ENCODE data around the gene ST6GALNAC3.
"Not testable (repeated sequence)": the region's sequence is repeated elsewhere in the genome, so short reads cannot be mapped to it uniquely, and the experiment has no call there.

ST6GALNAC3 gene

GRCh38 chr1:76109404-76109803 is 34.9 kb downstream of the ST6GALNAC3 start:
- DNase-seq: no peak

- no peak for DNase-seq
Measured at GRCh38 chr1:76109901-76110560, 35.5 kb downstream of the ST6GALNAC3 start.

GRCh38 chr1:76110666-76111065 is 36.1 kb downstream of the ST6GALNAC3 start:
- DNase-seq: no peak

- not testable (repeated sequence) for DNase-seq
Measured at GRCh38 chr1:76112321-76112720, 37.8 kb downstream of the ST6GALNAC3 start.

- DNase-seq: no peak
Measured at GRCh38 chr1:76113446-76113845, 38.9 kb downstream of the ST6GALNAC3 start.

- DNase-seq: no peak
Measured at GRCh38 chr1:76115171-76115570, 40.6 kb downstream of the ST6GALNAC3 start.

- no peak for DNase-seq
Measured at GRCh38 chr1:76121850-76122249, 47.3 kb downstream of the ST6GALNAC3 start.

- no peak for DNase-seq
Measured at GRCh38 chr1:76122271-76122670, 47.7 kb downstream of the ST6GALNAC3 start.

- not testable (repeated sequence) for DNase-seq
Measured at GRCh38 chr1:76123411-76124064, 49.0 kb downstream of the ST6GALNAC3 start.

GRCh38 chr1:76124196-76124595 is 49.6 kb downstream of the ST6GALNAC3 start:
- DNase-seq: no peak

- no peak for DNase-seq
Measured at GRCh38 chr1:76125473-76126219, 51.1 kb downstream of the ST6GALNAC3 start.

- no peak for DNase-seq
Measured at GRCh38 chr1:76128096-76128495, 53.5 kb downstream of the ST6GALNAC3 start.

GRCh38 chr1:76129731-76130130 is 55.2 kb downstream of the ST6GALNAC3 start:
- no peak for DNase-seq

- no peak for DNase-seq
Measured at GRCh38 chr1:76130992-76131391, 56.4 kb downstream of the ST6GALNAC3 start.

- no peak for DNase-seq
Measured at GRCh38 chr1:76133977-76134376, 59.4 kb downstream of the ST6GALNAC3 start.

GRCh38 chr1:76135835-76136234 is 61.3 kb downstream of the ST6GALNAC3 start:
- DNase-seq: no peak

- DNase-seq: no peak
Measured at GRCh38 chr1:76136894-76137293, 62.3 kb downstream of the ST6GALNAC3 start.

GRCh38 chr1:76137746-76138145 is 63.2 kb downstream of the ST6GALNAC3 start:
- no peak for DNase-seq

- DNase-seq: no peak
Measured at GRCh38 chr1:76138217-76138616, 63.7 kb downstream of the ST6GALNAC3 start.

GRCh38 chr1:76140227-76140626 is 65.7 kb downstream of the ST6GALNAC3 start:
- no peak for DNase-seq

- DNase-seq: no peak
Measured at GRCh38 chr1:76141929-76142328, 67.4 kb downstream of the ST6GALNAC3 start.

GRCh38 chr1:76142771-76143540 is 68.4 kb downstream of the ST6GALNAC3 start:
- no peak for DNase-seq

GRCh38 chr1:76144247-76144646 is 69.7 kb downstream of the ST6GALNAC3 start:
- DNase-seq: no peak

Measured in inflammatory macrophage treated with lipopolysaccharide for 1 hour (primary cell).